Fibroblast of peridontal ligament (primary cell): ENCODE data around the gene KLF6.

Source experiments
- DNase-seq: peaks from one replicate; pipeline ENCODE4 v3.0.0-alpha.2; 2010; ENCODE audit errors: extremely low read depth

Gene KLF6

DNA sequence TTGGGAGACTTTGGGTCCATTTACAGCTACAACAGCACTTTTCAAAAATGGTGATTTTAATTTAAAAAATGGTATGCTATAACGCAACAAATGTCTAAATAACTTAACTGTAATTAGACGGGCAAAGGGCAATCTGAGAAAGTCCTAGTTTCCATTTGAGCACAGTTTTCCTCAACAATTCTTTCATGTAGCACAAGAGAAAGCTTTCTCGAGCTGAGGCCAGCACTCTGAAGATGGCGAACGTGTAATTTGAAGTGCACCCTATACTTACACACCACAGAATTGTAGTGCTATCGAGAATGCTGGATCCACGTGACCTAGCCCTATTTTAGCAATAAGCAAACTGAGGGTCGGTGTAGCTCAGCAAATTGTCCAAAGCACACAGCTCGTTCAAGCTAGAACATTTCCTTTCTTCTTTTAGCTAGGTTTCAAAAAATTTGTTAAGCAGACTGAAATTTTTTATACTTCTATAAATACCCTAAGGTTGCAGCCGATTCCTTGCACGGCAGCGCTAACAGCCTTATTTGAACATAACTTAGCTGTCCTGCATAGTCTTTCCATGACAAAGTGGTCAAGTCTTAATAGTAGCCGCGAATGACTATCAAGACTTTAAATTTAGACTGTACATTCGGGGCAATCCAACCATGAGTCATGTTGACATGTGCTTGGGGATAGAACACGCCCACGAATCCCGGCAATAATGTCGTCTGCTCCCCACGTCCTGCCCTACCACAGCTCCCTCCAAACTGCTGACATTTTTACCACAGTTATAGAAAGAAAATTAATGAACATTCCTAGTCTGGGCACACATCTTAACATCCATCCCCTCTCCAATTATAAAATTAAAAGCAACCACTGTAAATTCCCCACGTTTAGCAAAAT lies 10.0 kb downstream of the KLF6 start:
- peak; percentile 95 for DNase-seq

- peak; percentile 50 for DNase-seq
Observed at GRCh38 chr10:3774018-3774813, 10.8 kb downstream of the KLF6 start.

DNA sequence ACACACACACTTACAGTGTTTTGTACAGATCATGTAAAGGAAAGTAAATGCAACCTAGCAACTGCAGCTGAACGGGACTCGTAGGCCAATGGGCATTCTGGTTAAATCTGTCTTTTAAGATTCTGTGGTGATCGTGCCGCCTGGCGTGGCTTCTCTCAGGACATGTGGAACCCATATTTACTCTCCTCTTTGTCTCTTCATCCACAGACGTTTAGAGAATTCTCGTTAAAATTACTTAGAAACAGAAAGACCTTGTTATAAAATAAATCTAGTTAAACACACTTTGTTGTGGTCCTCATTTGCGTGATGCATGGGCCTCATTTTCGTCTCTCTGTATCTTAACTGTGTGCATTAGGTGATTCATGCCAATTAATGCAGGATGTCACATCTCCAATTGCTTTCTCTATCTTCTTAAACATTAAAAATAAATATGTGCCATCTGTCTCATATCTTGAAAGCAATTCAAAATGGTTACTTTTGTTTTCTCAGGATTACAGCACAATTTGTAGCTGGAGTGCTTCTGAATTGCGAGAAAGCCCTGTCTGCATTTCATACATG lies 11.5 kb downstream of the KLF6 start:
- peak; percentile 42 for DNase-seq

DNA sequence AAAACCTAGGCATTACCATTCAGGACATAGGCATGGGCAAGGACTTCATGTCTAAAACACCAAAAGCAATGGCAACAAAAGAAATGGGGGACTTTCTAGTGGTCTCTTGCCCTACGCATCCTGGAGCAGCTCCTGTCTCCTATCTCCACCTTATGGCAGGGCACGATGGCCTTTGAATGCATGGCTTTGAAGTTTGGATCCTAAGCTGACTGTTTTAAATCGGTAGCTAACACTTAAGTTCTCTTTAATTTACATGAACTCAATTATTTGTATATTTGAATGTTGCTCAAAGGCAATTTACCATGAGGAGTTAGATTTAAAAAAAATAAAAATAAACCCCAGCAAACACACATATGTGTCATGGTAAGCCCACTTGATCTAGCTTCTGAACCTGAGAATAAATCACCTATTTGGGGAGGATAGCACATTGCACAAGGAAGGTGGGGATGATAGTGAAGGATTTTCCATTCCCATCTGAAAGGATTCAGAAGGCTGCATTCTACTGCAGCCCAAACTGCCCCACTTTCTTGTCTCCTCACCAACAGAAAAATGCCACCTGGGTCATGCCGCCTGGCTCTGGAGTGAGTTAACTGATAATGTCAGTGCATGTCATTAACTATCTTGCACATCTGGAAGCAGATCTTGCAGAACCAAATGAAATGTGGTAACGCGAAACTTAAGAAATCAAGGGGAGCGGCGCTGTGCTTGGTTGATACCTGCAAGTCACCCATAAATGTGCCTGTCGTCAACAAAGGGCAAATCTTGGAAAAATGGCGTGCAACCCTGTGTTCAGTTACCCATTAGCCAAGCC lies 12.4 kb downstream of the KLF6 start:
- no peak for DNase-seq

GRCh38 chr10:3770611-3771110 lies 14.3 kb downstream of the KLF6 start:
- DNase-seq = no peak

DNA sequence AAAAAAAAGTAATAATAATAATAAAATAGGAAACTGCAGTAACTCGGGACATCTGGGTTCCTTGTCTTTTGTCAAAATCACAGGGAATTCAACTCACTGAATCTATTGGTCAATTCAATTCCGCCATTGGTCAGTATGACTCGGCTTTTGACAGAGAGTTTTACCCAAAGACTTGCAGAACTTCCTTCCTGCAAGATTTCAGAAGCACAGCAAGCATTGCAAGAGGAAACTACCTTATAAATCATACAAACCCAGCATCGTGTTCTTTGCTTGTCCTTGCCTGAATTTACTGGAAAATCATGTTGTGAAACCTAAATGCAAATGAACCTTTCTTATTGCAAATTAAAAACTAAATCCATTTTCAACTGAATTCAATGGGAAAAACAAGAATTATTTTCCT lies 15.5 kb downstream of the KLF6 start:
- DNase-seq = no peak

- DNase-seq = no peak
Observed at GRCh38 chr10:3766046-3766756, 18.8 kb downstream of the KLF6 start.

DNA sequence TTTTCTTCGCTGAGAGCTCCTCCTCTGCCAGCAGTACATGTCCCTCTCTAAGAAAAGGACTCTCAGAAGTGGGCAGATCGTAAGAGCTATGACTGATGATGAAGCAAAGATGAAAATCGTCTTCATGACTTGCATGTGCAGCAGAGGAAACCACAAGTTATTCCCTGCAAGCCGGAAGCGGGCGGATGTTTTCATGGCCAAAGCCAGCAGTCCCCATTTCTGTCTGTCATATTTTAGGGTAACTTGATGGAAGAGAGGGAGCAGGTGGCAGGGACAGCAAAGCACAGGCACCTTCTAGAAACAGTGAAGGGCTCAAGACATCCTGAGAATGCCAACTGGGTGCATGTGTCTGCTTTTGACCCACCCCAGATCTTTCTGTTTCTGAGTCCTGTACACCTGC lies 19.9 kb downstream of the KLF6 start:
- DNase-seq = no peak

DNA sequence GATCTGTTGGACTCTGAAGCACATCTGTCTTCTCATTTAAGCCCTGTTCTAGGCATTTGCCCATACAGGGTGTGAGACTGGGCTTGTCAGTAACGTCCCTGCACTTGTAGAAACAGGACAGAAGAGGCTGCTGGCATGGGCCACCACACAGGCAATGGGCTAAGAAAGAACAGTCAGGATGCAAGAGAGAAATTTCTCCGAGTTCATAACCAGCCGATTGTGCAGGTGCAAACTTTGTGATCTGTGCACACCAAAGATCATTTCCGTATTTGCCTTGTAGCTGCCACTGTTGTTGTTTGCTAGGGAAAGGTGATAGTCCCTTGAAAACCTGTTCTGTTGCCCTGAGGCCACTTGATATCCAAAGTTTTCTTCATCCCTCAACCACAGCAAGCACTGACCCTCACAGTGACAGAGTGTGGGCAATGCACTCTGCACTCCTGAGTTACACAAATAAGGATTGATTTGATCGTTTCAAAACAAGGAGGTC lies 20.3 kb downstream of the KLF6 start:
- DNase-seq = no peak

GRCh38 chr10:3763852-3764625 lies 21.0 kb downstream of the KLF6 start:
- peak; percentile 81 for DNase-seq

- peak; percentile 45 for DNase-seq
Observed at GRCh38 chr10:3763035-3763456, 22.0 kb downstream of the KLF6 start.

DNA sequence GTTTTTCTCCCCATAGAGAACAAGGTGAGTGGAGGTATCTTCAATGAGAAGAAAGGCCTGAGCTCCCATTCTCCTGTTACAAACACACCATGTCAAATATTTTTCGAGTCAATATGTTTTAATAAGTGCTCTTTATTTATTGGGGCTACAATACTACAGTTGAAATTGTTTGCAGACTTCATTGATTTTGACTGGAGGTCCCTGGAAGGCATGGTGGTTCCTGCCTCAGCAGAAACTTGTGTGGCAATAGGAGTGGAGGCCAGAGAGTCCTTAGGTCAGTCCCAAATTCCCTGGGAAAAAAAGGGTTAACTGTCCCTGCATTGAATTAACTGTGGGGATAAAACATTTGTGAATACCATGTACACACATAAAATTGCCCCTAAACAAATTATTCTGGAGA lies 22.7 kb downstream of the KLF6 start:
- DNase-seq = no peak

DNA sequence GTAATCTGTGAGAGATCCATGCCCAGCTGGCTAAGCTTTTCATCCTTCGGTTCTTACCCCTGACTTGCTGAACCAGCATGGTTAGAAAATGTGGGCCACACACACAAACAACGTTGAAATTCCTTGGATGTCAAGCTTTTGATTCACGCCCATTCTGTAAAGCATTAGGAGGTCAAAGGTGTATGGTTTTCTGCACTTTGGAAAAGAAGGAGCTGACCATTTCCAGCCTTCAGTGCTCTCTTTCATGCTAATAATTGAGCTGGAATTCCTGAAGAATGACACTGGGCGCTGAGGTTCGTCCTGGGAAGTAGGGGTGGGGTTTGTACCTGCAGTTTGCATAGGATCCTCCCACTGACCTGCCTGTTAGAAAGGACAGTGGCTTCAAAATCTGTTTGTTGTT lies 23.1 kb downstream of the KLF6 start:
- no peak for DNase-seq

DNA sequence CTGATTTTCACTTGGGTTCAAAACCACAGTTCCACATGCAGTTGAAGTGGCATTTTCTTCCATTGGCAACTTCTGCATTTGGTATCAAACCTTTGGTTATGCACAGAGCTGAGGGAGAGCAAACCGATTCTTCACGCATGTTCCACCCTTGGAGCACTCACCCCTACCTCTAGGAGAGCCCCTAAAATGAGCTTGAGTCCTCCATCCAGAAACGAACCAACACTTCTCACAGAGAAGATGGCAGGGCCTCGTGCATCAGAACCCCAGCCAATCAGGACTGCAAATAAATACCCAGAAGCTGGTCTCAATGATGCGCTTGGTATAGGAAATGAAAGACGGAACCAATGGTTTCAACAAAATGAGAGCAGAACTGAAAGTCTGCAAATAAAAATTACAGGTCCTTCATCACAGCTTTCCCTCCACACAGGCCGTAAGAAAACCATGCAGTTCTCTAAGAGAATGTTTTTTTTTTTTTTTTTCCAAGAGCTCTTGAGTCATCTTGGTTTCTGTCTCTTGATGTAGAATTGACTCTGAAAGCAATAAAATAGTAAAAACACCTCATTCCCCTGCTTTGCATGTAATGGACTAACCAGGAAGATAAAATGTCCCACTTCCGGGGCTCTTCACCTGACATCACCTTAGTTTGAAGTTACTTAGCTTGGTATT lies 23.9 kb downstream of the KLF6 start:
- no peak for DNase-seq

DNA sequence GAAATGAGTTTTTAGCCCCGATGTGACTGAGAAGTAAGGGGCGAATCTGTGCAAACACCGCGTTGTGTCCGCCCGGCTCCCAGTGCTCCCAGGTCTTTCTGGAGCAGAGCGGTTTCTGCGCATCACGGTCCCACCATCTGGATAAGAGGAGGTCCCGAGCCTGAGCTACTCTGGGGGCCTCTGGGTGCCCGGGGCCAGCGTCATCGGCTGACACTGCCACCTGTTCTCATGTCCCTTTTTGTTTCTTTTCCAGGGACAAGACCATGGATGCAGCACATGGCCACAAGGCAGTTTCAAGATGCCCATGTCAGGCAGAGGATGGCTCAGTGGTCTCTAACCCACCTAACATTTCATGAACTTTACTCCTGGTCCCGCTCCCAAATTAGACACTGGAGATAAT lies 24.9 kb downstream of the KLF6 start:
- DNase-seq = no peak

DNA sequence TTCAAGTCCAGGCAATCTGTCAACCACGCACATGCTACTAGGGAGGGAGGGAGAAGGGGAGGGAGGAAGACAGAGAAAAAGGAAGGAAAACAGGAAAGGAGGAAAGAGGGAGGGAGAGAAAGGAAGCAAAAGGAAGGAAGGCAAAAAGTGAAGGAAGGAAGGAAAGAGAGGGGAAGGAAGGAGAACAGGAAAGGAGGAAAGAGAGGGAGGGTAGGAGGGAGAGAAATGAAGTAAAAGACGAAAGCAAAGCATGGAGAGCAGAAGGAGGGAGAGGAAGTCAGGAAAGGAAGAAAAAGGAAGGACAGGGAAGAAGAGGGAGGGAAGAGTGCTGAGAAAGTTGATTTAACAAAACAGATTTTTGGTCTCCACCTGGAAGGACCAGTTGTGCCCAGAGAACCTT lies 25.6 kb downstream of the KLF6 start:
- no peak for DNase-seq

- DNase-seq = no peak
Observed at GRCh38 chr10:3758491-3758970, 26.5 kb downstream of the KLF6 start.

GRCh38 chr10:3757638-3758490 lies 27.1 kb downstream of the KLF6 start:
- DNase-seq = no peak
